Placental pericyte (primary cell): ENCODE results near the gene FES. TPM values are rescaled to one million over a fixed set of nuclear protein-coding genes. Genes with fewer than 3 reads are reported as not detected.

Experiments used
- small RNA-seq: library from RNA; depleted of rRNA; stranded (forward); fragments of <200 nt; gene quantifications from one replicate; pipeline ENCODE3, GENCODE V24; 2012; ENCODE audit warnings: low replicate concordance
- total RNA-seq: library from RNA; depleted of rRNA; stranded (reverse); fragments of >200 nt; gene quantifications from 2 replicates; pipeline ENCODE4 v1.2.3, GENCODE V29; 2012

Gene FES
- 8.3 and 8.8 TPM in 2 replicates for total RNA-seq

GRCh38 chr15:90883976-90884718 lies at the start of gene FES:
Gene FES (plus strand): TSS chr15:90884504. CDS start chr15:90885046, 542 bp downstream.

GRCh38 chr15:90868261-90868689 lies 16.0 kb upstream of the FES start, which contains the start of gene FURIN:
Gene FURIN (plus strand): TSS chr15:90868588. CDS start chr15:90875741, 7,153 bp downstream.

GRCh38 chr15:90902840-90903732 lies 18.8 kb downstream of the FES start, which contains the start of gene MAN2A2:
Gene MAN2A2 (plus strand): TSS chr15:90903302. CDS start chr15:90904208, 906 bp downstream.

GRCh38 chr15:90931828-90932659 lies 47.7 kb downstream of the FES start, which contains the start of gene HDDC3:
Gene HDDC3 (minus strand): TSS chr15:90932549. CDS start chr15:90932540, 9 bp downstream.

GRCh38 chr15:90934949-90935751 lies 50.8 kb downstream of the FES start, which contains the start of gene UNC45A:
Gene UNC45A (plus strand): TSS chr15:90935285. CDS start chr15:90935325, 40 bp downstream.

Small RNA genes within 50 kb of the gene (small RNA-seq; reads per million reads assigned to genes)
- not detected for gene RN7SL363P

Other genes starting within 250 kb of the FES start
- 0.44 and 17.0 TPM in 2 replicates for gene BLM, start 167.2 kb upstream of the FES start, total RNA-seq
- 72.0 and 142 TPM in 2 replicates for gene FURIN, start 15.9 kb upstream of the FES start, total RNA-seq
- 13.8 and 20.8 TPM in 2 replicates for gene MAN2A2, start 18.8 kb downstream of the FES start, total RNA-seq
- 9.7 and 11.8 TPM in 2 replicates for gene HDDC3, start 48.0 kb downstream of the FES start, total RNA-seq
- gene UNC45A, start 50.8 kb downstream of the FES start, total RNA-seq, result 64.3 and 74.7 TPM in 2 replicates
- 5.9 and 16.0 TPM in 2 replicates for gene RCCD1, start 70.4 kb downstream of the FES start, total RNA-seq
- gene PRC1, start 110.0 kb downstream of the FES start, total RNA-seq, result 7.0 and 242 TPM in 2 replicates
- gene VPS33B, start 138.1 kb downstream of the FES start, total RNA-seq, result 9.8 and 10.2 TPM in 2 replicates
- gene SV2B, start 215.8 kb downstream of the FES start, total RNA-seq, result under 0.01 TPM in 1 of 2 replicates, not detected in the other